PC-3 (cell line): Measurements from ENCODE around the gene METTL17. TPM values are rescaled to one million over a fixed set of nuclear protein-coding genes. Genes with fewer than 3 reads are reported as not detected.
A peak's percentile ranks its signal among the peaks of the same experiment; 100 is the strongest.

ENCODE experiments used
- ATAC-seq: fragments of 200-7000 bp; cut with Tn5 transposase; 2 replicates; pipeline ENCODE4 v1.9.1; 2020; ENCODE audit warnings: mild to moderate bottlenecking, moderate library complexity
- BruUV-seq: library from RNA; stranded (reverse); fragments of 400-500 nt; replicated peaks from 2 replicates; lab custom pipeline; 2021; lab: Mats Ljungman, UMichigan
- CTCF ChIA-PET: fragments of 300-600 bp; sonication (Branson Sonifier 250); formaldehyde crosslinking; loops from one replicate; lab custom pipeline; 2022; ENCODE audit warnings: antibody characterized with exemption; lab: Charles Lee
- POLR2A ChIA-PET: fragments of 300-600 bp; sonication (Branson Sonifier 250); formaldehyde crosslinking; loops from one replicate; lab custom pipeline; 2022; ENCODE audit warnings: antibody characterized with exemption; ENCODE audit not compliant: unreplicated experiment; lab: Charles Lee
- DNase-seq: peaks from one replicate; pipeline ENCODE4 v3.0.0-alpha.2; 2015
- H2AFZ ChIP-seq: fragments of 300-600 bp; sonication (generic); 2 replicates; pipeline ENCODE4 v1.6.0; 2016; ENCODE audit warnings: antibody characterized with exemption, low read length
- H3F3A ChIP-seq: fragments of 300-600 bp; sonication (generic); one replicate; pipeline ENCODE4 v1.6.0; 2017; ENCODE audit warnings: antibody characterized with exemption, low read length, control low read depth, mild to moderate bottlenecking; ENCODE audit not compliant: unreplicated experiment
- H3K27ac ChIP-seq: fragments of 300-600 bp; sonication (generic); 2 replicates; pipeline ENCODE4 v1.5.1; 2016; ENCODE audit warnings: mild to moderate bottlenecking, low read length
- H3K27me3 ChIP-seq: fragments of 300-600 bp; sonication (generic); 2 replicates; pipeline ENCODE4 v1.6.1; 2016; ENCODE audit warnings: low read length, mixed read lengths
- H3K36me3 ChIP-seq: fragments of 300-600 bp; sonication (generic); 2 replicates; pipeline ENCODE4 v1.6.1; 2016; ENCODE audit warnings: low read depth, mixed run types, low read length, mixed read lengths
- H3K4me1 ChIP-seq: fragments of 300-600 bp; sonication (generic); 2 replicates; pipeline ENCODE4 v1.5.1; 2016; ENCODE audit warnings: low read length; ENCODE audit not compliant: insufficient read depth
- H3K4me2 ChIP-seq: fragments of 300-600 bp; sonication (generic); 2 replicates; pipeline ENCODE4 v1.6.0; 2016; ENCODE audit warnings: low read length
- H3K4me3 ChIP-seq: fragments of 300-600 bp; sonication (generic); 2 replicates; pipeline ENCODE4 v1.5.1; 2016; ENCODE audit warnings: mild to moderate bottlenecking, low read length, mixed read lengths
- H3K79me2 ChIP-seq: fragments of 300-600 bp; sonication (generic); 2 replicates; pipeline ENCODE4 v1.6.1; 2017; ENCODE audit warnings: low read length, mixed read lengths
- H3K9ac ChIP-seq: fragments of 300-600 bp; sonication (generic); 2 replicates; pipeline ENCODE4 v1.6.0; 2016; ENCODE audit warnings: mild to moderate bottlenecking, low read length
- H3K9me2 ChIP-seq: fragments of 300-600 bp; sonication (generic); replicated peaks from 2 replicates; pipeline ENCODE4 v1.6.1; 2016; ENCODE audit warnings: mixed run types, low read length, mixed read lengths
- H3K9me3 ChIP-seq: fragments of 300-600 bp; sonication (generic); 2 replicates; pipeline ENCODE4 v1.6.1; 2016; ENCODE audit warnings: low read length, mixed read lengths
- H4K20me1 ChIP-seq: fragments of 300-600 bp; sonication (generic); 2 replicates; pipeline ENCODE4 v1.6.1; 2016; ENCODE audit warnings: low read length, mixed read lengths
- EZH2 ChIP-seq: fragments of 300-600 bp; sonication (generic); IDR thresholded peaks from one replicate; pipeline ENCODE4 v1.6.1; 2017; ENCODE audit warnings: antibody characterized with exemption, mild to moderate bottlenecking, low read length; ENCODE audit not compliant: unreplicated experiment
- EZH2phosphoT487 ChIP-seq: fragments of 300-600 bp; sonication (generic); IDR thresholded peaks from 2 replicates; pipeline ENCODE4 v1.6.1; 2018; ENCODE audit warnings: mild to moderate bottlenecking, antibody characterized with exemption, low read length, borderline replicate concordance
- intact Hi-C: fragments of 100-400 bp; cut with micrococcal nuclease; formaldehyde crosslinking; loops from 2 replicates; pipeline ENCODE4 v1.9.0; 2023
- total RNA-seq: library from RNA; depleted of rRNA; stranded (reverse); fragments of >200 nt; gene quantifications from 2 replicates; pipeline ENCODE4 v1.2.3, GENCODE V29; 2014
- TF ChIP-seq, protein P1 (sequence below): fragments of 300-600 bp; sonication (generic); conservative IDR thresholded peaks from 2 replicates; pipeline ENCODE4 v1.5.1; 2017; ENCODE audit warnings: antibody characterized with exemption, low read depth, mild to moderate bottlenecking, low read length

The METTL17 gene
- total RNA-seq, 1 experiment from 2014 or later, result 99.0 TPM

DNA sequence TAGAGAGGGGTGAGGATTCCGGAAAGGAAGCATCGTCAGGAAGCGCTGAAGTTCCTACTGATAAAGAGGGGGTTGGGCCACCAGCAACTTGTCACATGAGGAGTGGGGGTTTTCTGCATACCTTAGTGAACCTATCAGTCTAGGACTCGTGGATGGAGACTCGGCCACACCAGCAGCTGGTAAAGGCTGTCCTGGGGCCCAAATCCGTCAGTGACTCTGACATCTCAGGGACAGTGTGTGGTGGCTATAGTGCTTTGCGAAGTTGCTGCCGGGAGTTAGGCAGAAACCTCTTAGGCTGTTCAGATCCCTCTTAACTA, 18.1 kb upstream of the METTL17 start:
- Histone ChIP-seq H4K20me1 (no peaks in the 10 kb centered on the region), H3K4me1 (peaks cover 9% of the 10 kb centered on the region), H3K79me2 (no peaks in the 10 kb centered on the region), H3K4me3 (peak overlapping the region; percentile 77), H3F3A (no peaks in the 10 kb centered on the region), H3K36me3 (no peaks in the 10 kb centered on the region), H3K9me2 (no peaks in the 10 kb centered on the region), H3K27me3 (peaks cover 22% of the 10 kb centered on the region; the same call in 1 of the 2 replicates), H3K27ac (no peak overlapping the region), H3K9me3 (no peaks in the 10 kb centered on the region), H3K4me2 (peak overlapping the region; percentile 99), H3K9ac (peak overlapping the region; percentile 29; the same call in 1 of the 2 replicates), H2AFZ (peak overlapping the region; percentile 99)
- no TSS peak for BruUV-seq
- TF ChIP-seq EZH2, result no peak
- TF ChIP-seq, protein P1, sequence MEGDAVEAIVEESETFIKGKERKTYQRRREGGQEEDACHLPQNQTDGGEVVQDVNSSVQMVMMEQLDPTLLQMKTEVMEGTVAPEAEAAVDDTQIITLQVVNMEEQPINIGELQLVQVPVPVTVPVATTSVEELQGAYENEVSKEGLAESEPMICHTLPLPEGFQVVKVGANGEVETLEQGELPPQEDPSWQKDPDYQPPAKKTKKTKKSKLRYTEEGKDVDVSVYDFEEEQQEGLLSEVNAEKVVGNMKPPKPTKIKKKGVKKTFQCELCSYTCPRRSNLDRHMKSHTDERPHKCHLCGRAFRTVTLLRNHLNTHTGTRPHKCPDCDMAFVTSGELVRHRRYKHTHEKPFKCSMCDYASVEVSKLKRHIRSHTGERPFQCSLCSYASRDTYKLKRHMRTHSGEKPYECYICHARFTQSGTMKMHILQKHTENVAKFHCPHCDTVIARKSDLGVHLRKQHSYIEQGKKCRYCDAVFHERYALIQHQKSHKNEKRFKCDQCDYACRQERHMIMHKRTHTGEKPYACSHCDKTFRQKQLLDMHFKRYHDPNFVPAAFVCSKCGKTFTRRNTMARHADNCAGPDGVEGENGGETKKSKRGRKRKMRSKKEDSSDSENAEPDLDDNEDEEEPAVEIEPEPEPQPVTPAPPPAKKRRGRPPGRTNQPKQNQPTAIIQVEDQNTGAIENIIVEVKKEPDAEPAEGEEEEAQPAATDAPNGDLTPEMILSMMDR, result no peak
- TF ChIP-seq EZH2phosphoT487, result no peak
- ChIA-PET POLR2A (no interaction called here), CTCF (interaction anchor here (0.5 to 2.3 kb wide), 8 partner anchors 10 to 307 kb away, joined by 3 to 11 read pairs (median 6); no protein-coding TSS in a partner anchor)
- ATAC-seq (no peak), DNase-seq (no peak)
- intact Hi-C loops, result loop anchor here (1.0 to 5.0 kb wide), 5 partner anchors 18 to 359 kb away; partner anchors contain the start of gene METTL17

DNA sequence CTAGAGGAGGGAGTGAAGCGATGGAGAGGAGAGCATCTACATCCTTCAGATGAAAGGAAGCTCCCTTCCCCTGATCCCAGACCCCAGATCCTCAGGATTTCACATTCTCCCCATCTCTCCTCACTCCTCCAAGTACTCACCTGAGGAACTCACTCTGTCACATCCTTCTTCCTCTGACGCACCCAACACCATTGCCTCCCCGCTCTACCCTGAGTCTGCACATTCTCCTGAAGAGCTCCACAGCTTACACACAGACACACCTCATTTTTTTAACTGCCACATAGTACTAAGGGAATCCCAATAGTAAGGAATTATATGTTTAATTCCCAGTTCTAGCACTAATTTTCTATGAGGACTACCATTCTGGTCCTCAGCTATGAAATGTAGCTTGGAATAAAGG, 16.3 kb upstream of the METTL17 start:
- Histone ChIP-seq H3K4me3 (no peak overlapping the region), H2AFZ (no peak overlapping the region), H3F3A (no peaks in the 10 kb centered on the region), H3K9me2 (no peaks in the 10 kb centered on the region), H3K27ac (no peak overlapping the region), H3K4me1 (peaks cover 9% of the 10 kb centered on the region), H3K4me2 (no peak overlapping the region), H3K36me3 (no peaks in the 10 kb centered on the region), H3K9ac (no peak overlapping the region), H3K9me3 (no peaks in the 10 kb centered on the region), H3K27me3 (peaks cover 8% of the 10 kb centered on the region; the same call in 1 of the 2 replicates), H4K20me1 (no peaks in the 10 kb centered on the region), H3K79me2 (no peaks in the 10 kb centered on the region)
- POLR2A ChIA-PET, result no interaction called here
- TF ChIP-seq, protein P1, result no peak
- CTCF ChIA-PET, result no interaction called here
- no peak for DNase-seq
- BruUV-seq, result no TSS peak
- ATAC-seq, result no peak
- intact Hi-C loops, result loop anchor here (5.0 kb wide), 1 partner anchor 361 kb away; no protein-coding TSS in a partner anchor

DNA sequence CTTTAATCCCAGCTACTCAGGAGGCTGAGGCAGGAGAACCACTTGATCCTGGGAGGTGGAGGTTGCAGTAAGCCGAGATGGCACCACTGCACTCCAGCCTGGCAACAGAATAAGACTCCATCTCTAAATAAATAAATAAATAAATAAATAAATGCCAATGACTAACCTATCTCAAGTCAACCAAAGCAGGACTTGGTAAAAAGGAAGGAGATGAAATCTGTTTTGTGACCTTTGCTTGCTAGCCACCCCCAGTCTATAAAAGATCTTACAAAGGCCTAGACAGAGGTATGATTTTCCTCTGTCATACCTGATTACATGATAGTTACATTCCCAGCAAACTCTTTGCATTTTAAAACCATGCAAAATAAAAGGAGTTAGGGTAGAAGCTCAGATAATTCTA, 13.5 kb upstream of the METTL17 start:
- Histone ChIP-seq H2AFZ (no peak overlapping the region), H3K4me1 (peaks cover 5% of the 10 kb centered on the region; the same call in 1 of the 2 replicates), H3K9ac (no peak overlapping the region), H3K9me3 (no peaks in the 10 kb centered on the region), H3K36me3 (no peaks in the 10 kb centered on the region), H3K79me2 (no peaks in the 10 kb centered on the region), H4K20me1 (no peaks in the 10 kb centered on the region), H3F3A (no peaks in the 10 kb centered on the region), H3K27ac (no peak overlapping the region), H3K9me2 (no peaks in the 10 kb centered on the region), H3K4me3 (no peak overlapping the region), H3K27me3 (0 out of 2 replicates have a peak, but pooled peaks cover 8% of the 10 kb centered on the region), H3K4me2 (no peak overlapping the region)
- intact Hi-C loops, result no loop called here
- DNase-seq (no peak), ATAC-seq (no peak)
- BruUV-seq, result no TSS peak
- no peak for TF ChIP-seq EZH2phosphoT487
- TF ChIP-seq, protein P1, result no peak
- no peak for TF ChIP-seq EZH2
- ChIA-PET CTCF (no interaction called here), POLR2A (no interaction called here)
